ENCODE data around the gene IPO5. TPM values are rescaled to one million over a fixed set of nuclear protein-coding genes. Genes with fewer than 3 reads are reported as not detected.

The IPO5 gene
- total RNA-seq, 1 experiment from 2014 or later: 155 TPM

DNA sequence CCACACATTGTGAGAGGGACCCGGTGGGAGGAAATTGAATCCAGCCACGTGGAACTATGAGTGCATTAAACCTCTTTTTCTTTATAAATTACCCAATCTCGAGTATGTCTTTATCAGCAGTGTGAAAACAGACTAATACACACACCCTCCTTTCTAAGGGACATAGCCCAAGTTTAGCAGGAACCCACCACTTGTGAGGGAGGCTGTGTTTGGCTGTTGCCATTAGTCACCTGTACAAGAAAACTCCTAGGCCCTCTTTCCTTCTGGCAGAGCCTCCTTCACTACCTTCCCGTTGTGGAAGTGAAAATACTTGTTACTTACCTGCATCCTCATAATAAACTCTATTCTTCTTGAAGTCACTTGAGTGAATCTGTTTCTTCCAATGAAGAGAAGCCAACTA is 113.2 kb downstream of the IPO5 start:
- intact Hi-C loops (cut with micrococcal nuclease): no loop called here
- no peak overlapping the region for H3K27ac ChIP-seq (ENCODE audit: low read length)
- no peak overlapping the region for H3K4me2 ChIP-seq (ENCODE audit: low read length)
- no peak for DNase-seq
- no peak overlapping the region for H3K9ac ChIP-seq (ENCODE audit: low read length)
- no peaks in the 10 kb centered on the region for H3F3A ChIP-seq (ENCODE audit: low read length, unreplicated experiment)
- no peak for ATAC-seq
- H3K79me2 ChIP-seq (ENCODE audit: low read length): no peaks in the 10 kb centered on the region
- TF ChIP-seq EZH2phosphoT487 (IDR thresholded peaks at IDR 0.05; ENCODE audit: borderline replicate concordance, low read length) (no peak), EZH2 (IDR thresholded peaks at IDR 0.05; ENCODE audit: low read length, unreplicated experiment) (no peak)
- TF ChIP-seq, protein P1, sequence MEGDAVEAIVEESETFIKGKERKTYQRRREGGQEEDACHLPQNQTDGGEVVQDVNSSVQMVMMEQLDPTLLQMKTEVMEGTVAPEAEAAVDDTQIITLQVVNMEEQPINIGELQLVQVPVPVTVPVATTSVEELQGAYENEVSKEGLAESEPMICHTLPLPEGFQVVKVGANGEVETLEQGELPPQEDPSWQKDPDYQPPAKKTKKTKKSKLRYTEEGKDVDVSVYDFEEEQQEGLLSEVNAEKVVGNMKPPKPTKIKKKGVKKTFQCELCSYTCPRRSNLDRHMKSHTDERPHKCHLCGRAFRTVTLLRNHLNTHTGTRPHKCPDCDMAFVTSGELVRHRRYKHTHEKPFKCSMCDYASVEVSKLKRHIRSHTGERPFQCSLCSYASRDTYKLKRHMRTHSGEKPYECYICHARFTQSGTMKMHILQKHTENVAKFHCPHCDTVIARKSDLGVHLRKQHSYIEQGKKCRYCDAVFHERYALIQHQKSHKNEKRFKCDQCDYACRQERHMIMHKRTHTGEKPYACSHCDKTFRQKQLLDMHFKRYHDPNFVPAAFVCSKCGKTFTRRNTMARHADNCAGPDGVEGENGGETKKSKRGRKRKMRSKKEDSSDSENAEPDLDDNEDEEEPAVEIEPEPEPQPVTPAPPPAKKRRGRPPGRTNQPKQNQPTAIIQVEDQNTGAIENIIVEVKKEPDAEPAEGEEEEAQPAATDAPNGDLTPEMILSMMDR (conservative IDR thresholded peaks at IDR 0.05; ENCODE audit: low read depth, low read length): no peak
- BruUV-seq (replicated peaks): no TSS peak
- ChIA-PET CTCF (no interaction called here), POLR2A (ENCODE audit: unreplicated experiment) (no interaction called here)
- no peaks in the 10 kb centered on the region for H3K27me3 ChIP-seq (ENCODE audit: low read length)
- H4K20me1 ChIP-seq (ENCODE audit: low read length): no peaks in the 10 kb centered on the region
- H3K9me3 ChIP-seq (ENCODE audit: low read length): no peaks in the 10 kb centered on the region
- no peak overlapping the region for H2AFZ ChIP-seq (ENCODE audit: low read length)
- no peaks in the 10 kb centered on the region for H3K36me3 ChIP-seq (ENCODE audit: low read depth, low read length)
- no peaks in the 10 kb centered on the region for H3K4me1 ChIP-seq (ENCODE audit: insufficient read depth, low read length)
- H3K4me3 ChIP-seq (ENCODE audit: low read length): no peak overlapping the region
- no peaks in the 10 kb centered on the region for H3K9me2 ChIP-seq (replicated peaks; ENCODE audit: low read length)

DNA sequence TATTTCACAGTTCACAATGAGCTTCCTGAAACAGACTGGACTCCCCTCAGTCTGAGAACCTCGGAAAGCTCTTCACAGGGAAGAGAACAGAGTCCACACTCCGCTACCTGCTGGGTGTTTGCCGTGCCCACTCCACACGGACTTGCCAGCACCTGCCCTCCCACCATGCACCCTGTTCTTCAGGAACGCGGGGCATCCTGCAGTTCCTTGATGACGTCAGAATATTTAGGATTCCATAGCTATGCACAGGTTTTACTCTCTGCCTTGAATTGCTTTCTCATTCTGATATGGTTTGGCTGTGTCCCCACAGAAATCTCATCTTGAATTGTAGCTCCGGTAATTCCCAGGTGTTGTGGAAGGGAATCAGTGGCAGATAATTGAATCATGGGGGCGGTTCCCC is 115.0 kb downstream of the IPO5 start:
- H3K79me2 ChIP-seq (ENCODE audit: low read length): no peaks in the 10 kb centered on the region
- no peaks in the 10 kb centered on the region for H3K9me2 ChIP-seq (replicated peaks; ENCODE audit: low read length)
- no TSS peak for BruUV-seq (replicated peaks)
- POLR2A ChIA-PET (ENCODE audit: unreplicated experiment): no interaction called here
- TF ChIP-seq, protein P1 (conservative IDR thresholded peaks at IDR 0.05; ENCODE audit: low read depth, low read length): no peak
- no peak for TF ChIP-seq EZH2 (IDR thresholded peaks at IDR 0.05; ENCODE audit: low read length, unreplicated experiment)
- no peak for TF ChIP-seq EZH2phosphoT487 (IDR thresholded peaks at IDR 0.05; ENCODE audit: borderline replicate concordance, low read length)
- ATAC-seq (no peak), DNase-seq (no peak)
- H3K9me3 ChIP-seq (ENCODE audit: low read length): no peaks in the 10 kb centered on the region
- H3K4me1 ChIP-seq (ENCODE audit: insufficient read depth, low read length): no peaks in the 10 kb centered on the region
- H3K27ac ChIP-seq (ENCODE audit: low read length): no peak overlapping the region
- intact Hi-C loops (cut with micrococcal nuclease): no loop called here
- H3K4me3 ChIP-seq (ENCODE audit: low read length): no peak overlapping the region
- no peaks in the 10 kb centered on the region for H3K27me3 ChIP-seq (ENCODE audit: low read length)
- no peaks in the 10 kb centered on the region for H3K36me3 ChIP-seq (ENCODE audit: low read depth, low read length)
- CTCF ChIA-PET: no interaction called here
- H4K20me1 ChIP-seq (ENCODE audit: low read length): no peaks in the 10 kb centered on the region
- no peaks in the 10 kb centered on the region for H3F3A ChIP-seq (ENCODE audit: low read length, unreplicated experiment)
- no peak overlapping the region for H3K4me2 ChIP-seq (ENCODE audit: low read length)
- H2AFZ ChIP-seq (ENCODE audit: low read length): no peak overlapping the region
- H3K9ac ChIP-seq (ENCODE audit: low read length): no peak overlapping the region

DNA sequence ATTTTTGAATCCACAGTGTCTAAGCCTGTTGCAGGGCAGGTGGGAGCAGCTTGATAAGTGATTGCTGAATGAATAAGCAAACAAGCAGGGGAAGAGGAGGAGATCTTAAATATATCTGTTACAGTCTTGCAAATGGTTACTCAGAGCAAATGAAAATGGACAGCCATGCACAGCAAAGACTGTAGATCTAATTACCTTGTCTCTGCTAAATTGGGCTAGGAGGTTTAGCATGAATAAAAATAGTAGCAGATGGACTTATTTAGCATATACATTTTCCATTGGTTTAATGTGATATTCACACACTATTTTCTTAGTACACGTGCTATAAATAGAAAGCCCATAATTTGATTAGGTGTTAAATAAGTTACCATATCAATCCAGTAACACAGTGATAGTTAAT is 116.5 kb downstream of the IPO5 start:
- H3K9me3 ChIP-seq (ENCODE audit: low read length): no peaks in the 10 kb centered on the region
- TF ChIP-seq EZH2phosphoT487 (IDR thresholded peaks at IDR 0.05; ENCODE audit: borderline replicate concordance, low read length) (no peak), EZH2 (IDR thresholded peaks at IDR 0.05; ENCODE audit: low read length, unreplicated experiment) (no peak)
- TF ChIP-seq, protein P1 (conservative IDR thresholded peaks at IDR 0.05; ENCODE audit: low read depth, low read length): no peak
- H3K9ac ChIP-seq (ENCODE audit: low read length): no peak overlapping the region
- ChIA-PET POLR2A (ENCODE audit: unreplicated experiment) (no interaction called here), CTCF (no interaction called here)
- no peaks in the 10 kb centered on the region for H3K9me2 ChIP-seq (replicated peaks; ENCODE audit: low read length)
- DNase-seq (no peak), ATAC-seq (no peak)
- H3K4me3 ChIP-seq (ENCODE audit: low read length): no peak overlapping the region
- no peaks in the 10 kb centered on the region for H3K79me2 ChIP-seq (ENCODE audit: low read length)
- H3K4me2 ChIP-seq (ENCODE audit: low read length): no peak overlapping the region
- H3K27me3 ChIP-seq (ENCODE audit: low read length): no peaks in the 10 kb centered on the region
- intact Hi-C loops (cut with micrococcal nuclease): no loop called here
- no peaks in the 10 kb centered on the region for H3F3A ChIP-seq (ENCODE audit: low read length, unreplicated experiment)
- no peaks in the 10 kb centered on the region for H3K36me3 ChIP-seq (ENCODE audit: low read depth, low read length)
- no peak overlapping the region for H3K27ac ChIP-seq (ENCODE audit: low read length)
- H3K4me1 ChIP-seq (ENCODE audit: insufficient read depth, low read length): no peaks in the 10 kb centered on the region
- no TSS peak for BruUV-seq (replicated peaks)
- H2AFZ ChIP-seq (ENCODE audit: low read length): no peak overlapping the region
- H4K20me1 ChIP-seq (ENCODE audit: low read length): no peaks in the 10 kb centered on the region
